HG03095 (cell line): ENCODE results near the gene PRSS3.
"Not testable (repeated sequence)": the region's sequence is repeated elsewhere in the genome, so short reads cannot be mapped to it uniquely, and the experiment has no call there.

Source experiments
- ATAC-seq: cut with Tn5 transposase; IDR thresholded peaks from one replicate; pipeline ENCODE4 v1.9.1; 2021; ENCODE audit warnings: moderate library complexity; ENCODE audit not compliant: unreplicated experiment

Gene PRSS3

DNA sequence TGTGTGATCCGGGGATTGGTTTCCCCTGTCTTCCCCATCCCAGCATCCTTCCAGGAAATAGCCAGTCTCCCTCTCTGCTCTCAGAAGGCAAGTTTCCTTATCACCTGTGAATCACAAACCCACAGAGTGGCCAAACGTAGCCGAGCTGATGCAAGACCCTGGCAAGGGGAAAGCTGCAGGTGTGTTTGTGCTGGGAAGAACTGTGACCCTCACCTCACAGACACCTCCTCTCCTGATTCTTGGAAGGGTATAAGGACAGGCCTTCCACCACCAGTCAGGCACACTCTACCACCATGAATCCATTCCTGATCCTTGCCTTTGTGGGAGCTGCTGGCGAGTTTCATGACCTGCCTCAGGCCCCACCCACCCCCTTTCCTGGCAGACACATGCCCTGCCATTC, at the start of gene PRSS3:
Gene PRSS3, plus strand, starts transcription at position 281 of the 400 bp plus-strand sequence. Its CDS starts 13 bp downstream, at position 294.
- no peak for ATAC-seq

- no peak for ATAC-seq
These were observed 46.6 kb upstream of the PRSS3 start for GRCh38 chr9:33748633-33749304.

DNA sequence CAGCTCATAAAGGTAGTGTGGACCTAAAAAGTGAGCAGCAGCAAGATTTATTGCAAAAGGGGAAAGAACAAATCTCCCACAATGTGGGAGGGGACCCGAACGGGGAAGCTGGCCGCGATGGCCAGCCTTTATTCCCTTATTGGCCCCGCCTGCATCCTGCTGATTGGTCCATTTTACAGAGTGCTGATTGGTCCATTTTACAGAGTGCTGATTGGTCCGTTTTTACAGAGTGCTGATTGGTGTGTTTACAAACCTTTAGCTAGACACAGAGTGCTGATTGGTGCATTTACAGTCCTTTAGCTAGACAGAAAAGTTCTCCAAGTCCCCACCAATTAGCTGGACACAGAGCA, 46.1 kb upstream of the PRSS3 start:
- not testable (repeated sequence) for ATAC-seq

DNA sequence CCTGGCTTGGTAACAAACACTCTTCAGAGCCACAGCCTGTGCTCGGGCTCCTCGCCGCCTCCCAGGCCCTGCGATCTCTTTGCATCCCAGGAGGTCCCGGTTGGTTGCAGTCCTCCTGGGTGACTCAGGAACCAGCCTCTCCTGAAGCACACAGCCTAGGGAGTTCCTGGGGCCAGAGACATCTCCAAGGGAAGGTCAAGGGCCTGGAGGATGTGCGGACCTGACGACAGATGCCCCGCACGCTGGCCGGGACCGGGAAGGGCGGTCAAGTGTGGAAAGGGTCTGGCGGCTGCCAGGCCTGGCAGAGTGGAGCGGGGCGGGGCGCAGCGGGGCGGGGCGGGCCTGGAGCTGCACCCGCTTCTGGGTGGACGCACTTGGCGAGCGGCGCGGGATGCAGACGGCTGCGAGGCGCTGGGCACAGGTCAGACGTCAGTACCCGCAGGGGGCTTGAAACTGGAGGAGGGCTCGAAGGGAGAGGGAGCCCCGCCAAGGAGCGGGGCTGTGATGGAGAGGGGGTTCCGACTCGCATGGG, 45.0 kb upstream of the PRSS3 start:
- ATAC-seq: no peak

DNA sequence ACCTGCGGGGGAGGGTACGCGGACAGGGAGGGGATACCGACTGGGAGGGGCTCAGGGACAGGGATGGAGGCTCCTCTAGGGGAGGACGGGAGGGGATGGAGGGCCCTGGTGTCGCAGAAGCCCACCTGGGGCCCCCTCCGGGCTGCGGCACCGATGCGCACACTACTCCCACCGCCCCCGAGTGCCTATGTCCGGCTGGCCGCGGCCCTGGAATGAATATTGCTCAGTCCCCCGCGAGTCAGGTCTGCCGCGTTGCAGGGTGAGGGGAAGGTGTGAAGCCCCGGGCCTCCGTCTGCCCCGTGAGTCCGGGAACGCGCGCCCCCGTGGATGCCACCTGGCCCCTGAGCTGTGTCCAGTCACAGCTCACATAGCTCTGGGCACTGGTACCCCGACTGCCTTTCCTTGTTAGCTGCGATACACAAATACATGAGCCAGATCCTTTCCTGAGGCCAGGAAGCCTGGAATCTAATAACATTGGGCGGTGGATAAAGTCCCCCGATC, 44.5 kb upstream of the PRSS3 start:
- ATAC-seq: no peak

GRCh38 chr9:33751536-33752129, 43.7 kb upstream of the PRSS3 start:
- no peak for ATAC-seq

DNA sequence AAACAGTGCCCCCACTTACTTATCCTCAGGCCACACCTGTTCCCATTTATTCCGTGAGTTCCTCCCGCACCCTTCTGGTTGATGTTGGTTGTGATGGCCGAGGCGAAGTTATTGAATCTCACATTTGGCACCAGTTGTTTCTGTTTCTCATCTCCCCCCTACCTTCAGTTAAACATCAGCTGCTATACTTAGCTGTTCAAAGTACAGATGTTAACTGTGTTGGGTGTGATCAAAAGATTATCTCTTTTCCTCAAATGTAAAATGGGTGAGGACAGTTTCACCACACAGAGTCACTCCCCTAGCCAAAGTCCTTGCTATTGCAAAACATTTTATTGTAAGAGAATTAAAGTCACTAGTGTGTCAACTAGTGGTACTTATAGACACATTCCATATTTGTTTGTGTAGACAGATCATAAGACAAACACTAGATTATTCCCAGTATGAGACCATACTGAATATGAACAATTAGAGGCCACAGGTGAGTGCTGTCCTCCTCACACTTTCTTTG, 43.2 kb upstream of the PRSS3 start:
- ATAC-seq: no peak

DNA sequence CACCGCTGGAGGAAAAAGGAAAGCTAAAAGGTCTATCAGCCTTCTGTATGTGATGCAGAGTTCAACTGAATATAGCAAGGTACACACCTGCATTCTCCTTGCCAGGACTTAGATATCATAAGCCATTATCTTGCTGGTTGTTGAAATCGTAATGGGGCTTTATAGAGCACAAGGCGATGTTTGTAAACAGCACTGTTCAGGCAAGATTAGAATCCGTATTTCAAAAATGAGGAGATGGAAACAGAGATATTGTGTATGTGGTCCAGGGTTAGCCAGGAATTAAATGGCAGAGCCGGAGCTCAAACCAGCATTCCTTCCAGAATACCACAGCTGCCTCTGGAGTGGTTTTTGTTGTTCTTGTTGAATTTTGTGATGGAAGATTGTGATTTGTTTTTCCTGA, 42.6 kb upstream of the PRSS3 start:
- ATAC-seq: not testable (repeated sequence)

DNA sequence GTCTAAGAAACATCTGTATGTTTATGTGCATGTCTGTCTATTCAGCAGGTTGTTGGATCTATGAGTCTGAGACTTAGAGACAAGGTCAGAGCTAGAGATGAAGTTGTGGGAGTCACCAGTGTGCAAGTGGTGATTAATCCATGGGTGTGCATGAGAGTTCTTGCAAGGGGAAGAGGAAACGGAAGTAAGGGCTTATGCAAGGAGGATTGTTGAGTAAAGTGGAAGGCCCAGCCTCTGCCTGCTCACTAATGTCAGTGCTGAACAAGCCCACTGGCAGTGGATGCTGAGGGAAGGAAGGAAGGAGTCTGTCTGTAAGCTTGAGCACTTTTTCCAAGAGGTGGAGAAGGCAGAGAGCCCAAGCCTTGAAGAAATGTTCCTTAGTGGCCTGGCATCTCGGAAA, 35.7 kb upstream of the PRSS3 start:
- not testable (repeated sequence) for ATAC-seq

- ATAC-seq: no peak
These were observed 33.0 kb upstream of the PRSS3 start for GRCh38 chr9:33762343-33762742.

DNA sequence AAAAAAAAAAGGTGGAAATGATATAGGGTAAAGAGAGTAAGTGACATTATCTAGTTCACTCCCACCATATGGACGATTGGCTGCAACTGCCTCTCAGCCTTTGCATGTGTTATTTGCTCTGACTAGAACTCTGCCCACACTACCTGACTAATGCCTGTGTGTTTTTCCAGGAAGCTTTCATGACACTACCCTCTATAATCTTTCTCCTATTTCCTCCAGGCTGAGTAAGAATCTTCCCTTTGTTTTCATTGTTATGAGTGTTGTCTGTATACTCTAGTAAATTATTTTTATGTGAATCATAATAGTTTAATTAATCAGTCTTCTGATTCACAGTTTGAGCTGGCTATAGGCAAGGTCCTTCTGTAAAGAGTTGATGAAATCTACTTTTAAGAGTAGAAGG, 31.7 kb upstream of the PRSS3 start:
- ATAC-seq: not testable (repeated sequence)

- ATAC-seq: no peak
These were observed 29.9 kb upstream of the PRSS3 start for GRCh38 chr9:33765411-33765810.

DNA sequence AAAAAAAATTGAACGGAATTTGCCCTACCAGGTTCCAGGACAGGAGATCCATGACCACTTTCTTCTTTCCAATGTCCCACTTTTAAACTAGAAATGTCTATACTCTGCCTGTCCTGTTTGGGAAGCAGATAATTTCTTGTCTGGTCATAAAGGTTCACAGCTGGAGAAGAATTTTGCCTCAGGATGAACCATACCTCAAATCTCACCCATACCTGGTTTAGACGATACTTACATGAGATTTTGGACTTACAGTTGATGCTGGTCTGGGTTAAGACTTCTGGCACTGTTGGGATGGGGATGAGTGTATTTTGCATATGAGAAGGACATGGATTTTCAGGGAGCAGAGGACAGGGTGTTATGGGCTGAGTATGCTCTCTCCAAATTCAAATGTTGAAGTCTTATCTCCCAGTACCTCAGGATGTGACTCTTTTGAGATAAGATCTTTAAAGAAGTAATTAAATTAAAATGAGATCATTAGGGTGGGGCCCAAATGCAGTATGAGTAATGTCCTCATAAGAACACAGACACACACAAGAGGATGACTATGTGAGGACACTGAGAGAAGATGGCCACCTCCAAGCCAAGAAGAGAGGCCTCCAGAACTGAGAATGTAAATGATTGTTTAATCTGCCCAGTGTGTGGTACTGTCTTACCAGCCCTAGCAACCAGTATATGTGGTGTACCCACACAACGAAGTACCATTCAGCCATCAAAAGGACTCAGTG, 25.0 kb upstream of the PRSS3 start:
- ATAC-seq: not testable (repeated sequence)

DNA sequence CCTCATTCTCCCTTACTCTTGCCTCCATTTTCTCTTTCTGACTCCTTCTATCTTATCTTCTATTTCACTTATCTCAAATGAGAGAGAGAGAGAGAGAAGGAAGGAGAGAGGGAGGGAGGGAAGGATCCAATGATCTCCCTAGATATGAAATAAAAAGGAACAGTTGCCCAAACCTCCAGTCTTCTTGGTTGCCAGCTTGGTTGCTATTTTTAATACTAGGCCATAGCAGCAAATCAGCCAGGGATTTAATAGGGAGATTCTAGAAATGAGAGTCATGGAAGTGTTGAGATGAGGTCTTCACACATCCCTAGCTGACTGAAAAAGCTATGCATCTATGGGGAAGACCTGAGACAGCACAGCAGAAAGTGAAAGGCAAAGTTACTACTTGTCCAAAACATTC, 22.2 kb upstream of the PRSS3 start:
- ATAC-seq: not testable (repeated sequence)

DNA sequence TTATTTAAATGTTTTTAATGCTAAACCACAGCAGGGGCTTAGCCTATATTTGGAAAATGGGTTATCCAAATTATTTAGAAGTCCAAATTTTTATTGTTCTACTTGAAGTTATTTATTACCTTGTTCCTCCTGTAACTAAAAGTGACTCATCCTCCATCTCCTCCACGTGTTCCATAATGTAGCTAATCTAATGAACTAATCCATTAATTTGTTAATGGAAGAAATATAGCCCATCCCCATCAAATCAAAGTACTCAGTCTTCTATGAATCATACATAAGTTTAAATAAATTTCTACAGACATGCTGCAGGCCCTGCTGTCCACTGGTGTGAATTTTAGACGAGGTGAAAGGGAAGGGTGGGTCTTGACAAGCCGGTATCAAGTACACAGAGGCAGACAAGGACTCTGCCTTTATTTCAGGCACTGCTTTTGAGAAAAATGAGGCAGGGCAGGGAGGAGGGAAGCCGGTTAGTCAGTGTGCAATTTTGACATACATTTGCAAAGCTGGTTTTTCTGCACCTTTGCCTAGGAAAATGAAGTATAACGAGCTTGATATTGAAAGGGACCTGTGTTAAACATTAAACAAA, 21.2 kb upstream of the PRSS3 start:
- not testable (repeated sequence) for ATAC-seq

DNA sequence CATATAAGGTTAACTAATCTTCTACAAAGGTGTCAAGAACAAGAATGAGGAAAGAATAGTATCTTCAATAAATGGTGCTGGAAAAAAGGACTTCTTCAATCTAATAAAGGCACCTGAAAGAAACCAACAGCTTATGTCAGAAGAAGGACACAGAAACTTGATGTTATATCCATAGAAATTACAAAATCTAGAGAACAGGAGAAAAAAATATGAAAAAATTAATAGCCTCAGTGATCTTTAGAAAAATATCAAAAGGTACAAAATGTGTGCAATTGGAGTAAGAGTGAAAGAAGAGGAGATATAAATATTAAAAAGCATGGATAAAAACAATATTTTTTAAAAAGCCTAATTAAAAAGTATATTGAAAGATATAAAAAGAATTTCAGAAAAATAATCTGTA, 18.8 kb upstream of the PRSS3 start:
- no peak for ATAC-seq

- ATAC-seq: no peak
These were observed 16.5 kb upstream of the PRSS3 start for GRCh38 chr9:33778700-33779351.

- no peak for ATAC-seq
These were observed 15.1 kb upstream of the PRSS3 start for GRCh38 chr9:33780276-33780675.

DNA sequence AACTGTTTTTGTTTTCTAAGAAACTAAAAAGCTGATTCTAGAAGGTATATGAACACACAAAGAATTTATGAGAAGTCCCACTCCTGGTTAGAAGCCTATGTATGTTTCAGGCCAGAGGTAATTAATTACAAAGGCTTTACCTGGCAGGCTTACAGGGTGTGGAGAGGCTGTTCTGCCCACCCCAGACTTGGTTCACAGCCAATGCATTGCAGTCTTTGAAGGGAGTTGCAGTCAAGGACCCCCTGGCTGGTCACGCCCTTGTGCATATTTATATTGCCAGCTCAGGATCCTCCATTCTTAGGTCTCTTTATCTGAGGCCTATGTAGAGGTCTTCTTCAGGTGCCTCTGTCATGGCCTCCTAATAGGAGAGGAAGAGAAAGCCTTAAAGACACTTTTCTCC, 13.6 kb upstream of the PRSS3 start:
- ATAC-seq: no peak

DNA sequence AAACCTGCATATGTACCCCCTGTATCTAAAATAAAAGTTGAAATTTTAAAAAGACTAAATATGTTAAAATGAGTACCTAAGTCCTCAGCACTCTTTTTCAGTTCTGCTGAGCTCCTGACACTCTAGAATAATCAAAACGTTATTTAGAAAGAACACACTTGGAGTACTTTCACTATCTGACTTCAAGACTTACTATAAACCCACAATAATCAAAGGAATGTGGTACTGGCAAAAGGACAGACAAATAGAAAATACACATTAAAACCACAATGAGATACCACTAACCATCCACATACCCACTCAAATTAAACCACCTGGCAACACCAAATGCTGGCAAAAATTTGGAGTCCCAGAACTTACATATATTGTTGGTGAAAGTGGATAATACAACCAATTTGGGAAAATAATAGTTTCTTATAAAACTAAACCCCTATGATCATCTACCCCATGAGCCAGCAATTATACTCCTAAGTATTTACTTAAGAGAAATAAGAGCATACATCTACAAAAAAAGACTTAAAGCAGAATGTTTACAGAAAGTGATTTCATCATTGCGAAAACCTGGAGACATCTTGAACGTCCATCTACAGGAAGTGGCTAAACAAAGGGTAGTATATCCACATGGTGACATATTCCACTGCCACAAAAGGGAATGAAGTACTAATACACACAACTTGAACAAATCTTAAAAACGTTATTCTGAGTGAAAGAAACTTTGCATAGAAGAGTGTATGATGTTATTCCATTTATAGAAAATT, 12.8 kb upstream of the PRSS3 start:
- no peak for ATAC-seq
